NCI-H446 treated with DMSO at 0.1 percent for 48 hours (cell line): ENCODE results near the gene HEXD.
A peak's percentile ranks its signal among the peaks of the same experiment; 100 is the strongest.
"Not testable (repeated sequence)": the region's sequence is repeated elsewhere in the genome, so short reads cannot be mapped to it uniquely, and the experiment has no call there.

Experiments used
- DNase-seq: peaks from one replicate; lab custom pipeline; 2025; lab: John Stamatoyannopoulos, UW

The HEXD gene

DNA sequence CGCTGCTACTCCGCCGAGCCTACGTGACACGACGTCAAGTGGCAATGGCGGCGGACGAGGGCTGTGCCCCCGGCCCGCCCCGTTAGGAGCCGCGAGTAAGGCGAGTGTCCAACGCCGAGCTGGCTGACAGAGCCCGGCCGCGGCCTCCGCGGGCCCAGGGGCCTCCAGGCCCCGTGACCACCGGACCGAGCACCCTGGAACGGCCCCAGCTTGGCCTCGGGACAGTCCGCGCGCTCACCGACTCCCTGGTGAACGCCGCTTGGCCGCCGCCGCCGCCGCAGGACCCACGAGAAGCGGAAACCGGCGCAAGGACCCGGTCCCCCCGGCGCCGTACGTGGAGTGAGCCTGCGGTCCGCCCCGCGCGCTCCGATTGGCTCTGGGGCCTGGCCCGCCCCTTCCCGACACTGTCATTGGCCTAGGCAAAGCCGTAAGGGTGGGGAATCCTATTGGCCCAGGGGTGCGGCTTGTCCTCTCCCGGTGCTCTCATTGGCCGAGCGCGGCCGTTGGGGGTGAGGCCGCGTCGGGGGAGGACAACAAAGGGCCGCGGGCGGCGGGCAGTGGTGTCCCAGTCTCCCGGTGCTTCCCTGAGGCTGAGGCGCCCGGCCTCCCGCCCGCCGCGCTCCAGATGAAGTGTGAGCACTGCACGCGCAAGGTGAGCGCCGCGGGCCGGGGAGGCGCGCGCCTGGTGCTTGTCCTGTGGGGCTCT, 40.2 kb downstream of the HEXD start, which contains the start of gene NARF:
TSS of gene NARF (plus strand) at position 563 of the 706 bp plus-strand sequence. CDS start at position 626, 63 bp downstream.
- DNase-seq, result peak; percentile 99

DNA sequence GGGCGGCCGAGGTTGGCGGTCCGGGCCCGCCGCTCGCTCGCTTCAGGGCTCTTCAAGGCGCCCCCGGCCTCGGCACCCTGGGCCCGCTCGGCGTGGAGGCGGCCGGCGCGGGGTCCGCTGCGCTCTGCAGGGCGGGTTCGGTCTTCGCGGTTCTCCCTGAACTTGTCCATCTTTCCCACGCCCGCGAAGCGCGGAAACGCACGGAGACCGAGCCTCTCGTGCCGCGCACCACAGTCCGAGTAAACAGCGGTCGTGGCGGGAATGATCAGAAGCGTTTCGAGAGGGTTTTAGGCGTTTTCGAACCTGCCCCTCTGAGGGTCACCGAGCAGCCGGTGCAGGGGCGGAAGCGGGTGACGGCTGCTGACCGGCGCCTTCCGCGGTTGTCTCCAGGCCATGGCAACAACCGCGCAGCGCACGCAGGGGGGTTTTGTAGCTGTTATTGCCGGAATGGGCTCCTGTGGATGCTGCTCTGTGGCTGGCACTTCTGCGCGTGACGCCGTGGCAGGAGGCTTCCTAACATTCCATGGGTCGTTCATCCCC, 40.8 kb downstream of the HEXD start:
- DNase-seq, result no peak

DNA sequence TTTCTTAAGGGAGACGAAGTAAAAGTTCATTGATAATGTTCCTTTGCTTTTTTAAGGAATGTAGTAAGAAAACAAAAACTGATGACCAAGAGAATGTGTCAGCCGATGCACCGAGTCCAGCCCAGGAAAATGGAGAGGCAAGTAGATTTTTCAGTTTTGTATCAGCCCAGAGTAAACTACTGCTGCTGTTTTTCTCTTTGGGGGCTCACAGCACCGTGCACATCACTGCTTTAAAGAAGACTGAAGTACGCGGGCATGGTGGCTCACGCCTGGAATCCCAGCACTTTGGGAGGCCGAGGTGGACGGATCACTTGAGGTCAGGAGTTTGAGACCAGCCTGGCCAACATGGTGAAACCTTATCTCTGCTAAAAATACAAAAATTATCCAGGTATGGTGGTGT, 41.8 kb downstream of the HEXD start:
- not testable (repeated sequence) for DNase-seq

DNA sequence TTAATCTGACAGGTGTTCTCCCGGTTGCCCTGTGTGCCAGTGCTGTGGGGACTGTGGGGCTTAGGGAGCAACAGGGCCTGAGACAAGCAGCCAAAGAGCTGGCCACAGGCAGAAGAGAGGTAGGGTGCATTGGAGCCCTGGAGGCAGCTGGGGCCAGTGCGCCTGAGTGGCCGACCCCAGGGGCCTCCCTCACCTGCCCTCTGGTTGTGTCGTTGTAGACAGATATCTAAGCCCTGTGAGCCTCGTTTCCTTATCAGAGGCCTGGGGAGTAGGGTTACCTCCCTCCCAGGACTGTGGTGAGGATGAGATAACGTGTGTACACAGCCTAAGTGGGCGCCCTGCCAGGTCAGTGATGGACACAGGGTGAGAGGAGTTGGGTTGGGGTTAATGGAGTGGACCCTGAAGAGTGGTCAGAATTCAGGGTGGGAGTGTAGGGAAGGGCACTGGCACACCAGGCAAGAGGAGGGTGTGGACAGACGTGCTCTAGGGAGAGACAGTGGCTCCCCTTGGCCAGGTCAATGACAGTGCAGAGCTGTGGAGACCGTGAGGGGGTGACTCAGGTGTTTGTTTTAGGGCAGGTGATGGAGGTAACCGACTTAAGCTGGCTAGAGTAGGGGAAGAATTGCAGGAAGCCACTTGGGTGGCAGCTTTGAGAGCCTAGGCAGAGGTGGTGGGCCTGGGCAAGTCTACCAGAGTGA, 43.8 kb downstream of the HEXD start:
- no peak for DNase-seq

DNA sequence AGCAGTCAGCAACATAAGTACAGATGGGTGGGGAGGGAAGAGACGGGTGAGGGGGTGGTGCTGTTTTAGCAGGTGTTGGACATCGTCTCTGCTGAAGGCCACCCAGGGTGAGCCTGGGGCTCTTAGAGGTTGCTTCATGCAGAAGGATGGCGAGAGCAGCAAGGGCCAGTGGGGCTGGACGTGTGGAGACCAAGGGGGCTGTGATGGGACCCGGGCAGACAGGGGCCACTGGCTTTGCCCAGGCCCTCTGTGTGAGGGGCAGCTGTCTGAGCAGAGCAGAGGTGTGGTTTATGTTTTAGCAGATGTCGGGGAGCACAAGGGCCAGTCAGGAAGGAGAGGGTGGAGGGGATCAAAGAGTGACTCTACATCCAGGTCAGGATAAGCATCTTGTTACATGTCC, 45.2 kb downstream of the HEXD start:
- DNase-seq, result no peak

DNA sequence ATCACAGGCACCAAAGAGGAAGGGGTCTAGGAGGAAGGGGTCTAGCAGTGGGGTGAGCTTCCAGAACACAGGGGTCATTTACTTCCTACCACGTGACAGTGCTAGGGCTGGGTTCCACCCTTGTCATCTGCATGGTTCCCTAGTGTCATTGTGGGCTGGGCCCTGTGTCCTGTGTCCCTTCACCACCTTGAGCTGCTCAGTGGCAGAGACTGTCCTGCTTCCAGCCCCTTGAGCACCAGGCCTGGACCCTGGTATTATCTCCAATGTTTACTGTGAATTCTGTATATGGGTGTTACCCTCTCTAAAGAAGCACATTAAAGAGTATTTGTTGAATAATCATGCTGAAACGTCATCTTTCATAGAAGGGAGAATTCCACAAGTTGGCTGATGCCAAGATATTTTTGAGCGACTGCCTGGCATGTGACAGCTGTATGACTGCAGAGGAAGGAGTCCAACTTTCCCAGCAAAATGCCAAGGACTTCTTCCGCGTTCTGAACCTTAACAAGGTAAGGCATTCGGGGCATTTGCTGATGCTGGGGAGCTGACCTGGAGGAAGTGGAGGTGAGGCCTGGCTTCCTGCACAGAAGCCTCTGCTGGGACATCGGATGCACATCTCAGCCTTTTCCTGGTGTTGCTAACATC, 45.9 kb downstream of the HEXD start:
- no peak for DNase-seq

DNA sequence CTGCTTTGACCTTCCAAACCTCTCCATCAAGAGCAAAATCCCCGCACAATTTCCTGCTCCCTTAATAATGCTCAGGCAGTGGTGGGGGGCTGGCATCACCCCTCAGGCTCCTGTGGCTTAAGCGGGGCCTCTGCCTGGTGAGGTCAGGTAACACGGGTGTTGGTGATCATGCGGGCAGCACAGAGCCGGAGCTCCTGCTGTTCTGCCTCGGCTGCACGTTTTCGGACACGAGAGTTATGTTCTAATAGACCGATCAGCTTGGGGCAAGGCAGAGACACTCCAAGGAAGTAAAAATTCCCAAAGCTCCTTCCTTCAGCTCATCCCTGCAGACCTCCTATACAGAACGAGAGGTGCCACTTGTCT, 46.4 kb downstream of the HEXD start:
- no peak for DNase-seq

DNA sequence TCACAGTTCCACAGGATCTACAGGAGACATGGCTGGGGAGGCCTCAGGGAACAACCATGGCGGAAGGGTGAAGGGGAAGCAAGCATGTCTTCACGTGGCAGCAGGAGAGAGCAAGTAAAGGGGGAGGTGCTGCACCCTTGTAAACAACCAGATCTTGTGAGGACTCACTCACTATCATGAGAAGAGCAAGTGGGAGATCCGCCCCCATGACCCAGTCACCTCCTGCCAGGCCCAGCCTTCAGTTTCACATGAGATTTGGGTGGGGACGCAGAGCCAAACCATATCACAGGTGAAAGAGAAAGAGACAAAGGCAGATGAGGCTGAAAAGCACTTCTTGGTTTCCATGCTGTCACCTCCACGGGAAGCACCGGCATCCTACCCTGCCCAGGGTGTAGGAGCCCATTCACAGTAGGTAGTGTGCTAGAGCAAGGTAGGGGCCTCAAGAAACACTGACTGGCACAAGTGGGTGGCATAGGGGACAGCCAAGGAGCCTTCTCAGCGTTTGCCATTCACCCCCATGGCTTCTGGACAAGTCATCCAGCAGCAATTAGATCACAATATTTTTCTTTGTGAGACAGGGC, 47.0 kb downstream of the HEXD start:
- DNase-seq, result no peak

DNA sequence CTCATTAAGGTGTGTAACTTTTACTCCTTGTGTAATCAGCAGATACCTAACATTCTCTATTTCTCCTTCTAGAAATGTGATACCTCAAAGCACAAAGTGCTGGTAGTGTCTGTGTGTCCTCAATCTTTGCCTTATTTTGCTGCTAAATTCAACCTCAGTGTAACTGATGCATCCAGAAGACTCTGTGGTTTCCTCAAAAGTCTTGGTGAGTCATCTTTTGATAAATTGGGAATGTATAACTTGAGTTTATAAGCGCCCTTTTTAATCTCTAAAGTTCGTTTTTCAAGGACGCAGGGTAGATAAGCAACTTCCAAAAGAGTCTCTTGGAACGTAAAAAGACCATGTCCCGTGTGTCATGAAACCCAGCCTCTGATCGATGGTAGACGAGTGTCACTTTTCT, 50.5 kb downstream of the HEXD start:
- no peak for DNase-seq

DNA sequence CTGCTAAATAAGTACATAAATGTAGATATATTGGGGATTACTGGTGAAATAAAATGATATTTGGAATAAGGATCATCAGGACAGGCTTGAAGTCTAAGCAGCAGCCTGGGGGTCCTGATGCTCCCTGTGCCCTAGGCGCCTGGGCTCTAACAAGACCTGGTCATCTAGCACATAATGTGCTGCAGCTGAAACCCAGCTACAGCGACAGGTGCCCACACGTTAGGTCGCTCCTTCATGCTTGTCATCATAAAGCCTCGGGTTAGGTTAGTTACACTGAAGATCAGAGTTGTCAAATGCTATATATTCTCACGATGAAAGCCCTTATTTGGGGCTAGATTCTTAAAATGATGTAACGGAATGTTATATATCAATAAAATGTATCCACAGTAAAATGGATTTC, 51.9 kb downstream of the HEXD start:
- DNase-seq, result no peak

DNA sequence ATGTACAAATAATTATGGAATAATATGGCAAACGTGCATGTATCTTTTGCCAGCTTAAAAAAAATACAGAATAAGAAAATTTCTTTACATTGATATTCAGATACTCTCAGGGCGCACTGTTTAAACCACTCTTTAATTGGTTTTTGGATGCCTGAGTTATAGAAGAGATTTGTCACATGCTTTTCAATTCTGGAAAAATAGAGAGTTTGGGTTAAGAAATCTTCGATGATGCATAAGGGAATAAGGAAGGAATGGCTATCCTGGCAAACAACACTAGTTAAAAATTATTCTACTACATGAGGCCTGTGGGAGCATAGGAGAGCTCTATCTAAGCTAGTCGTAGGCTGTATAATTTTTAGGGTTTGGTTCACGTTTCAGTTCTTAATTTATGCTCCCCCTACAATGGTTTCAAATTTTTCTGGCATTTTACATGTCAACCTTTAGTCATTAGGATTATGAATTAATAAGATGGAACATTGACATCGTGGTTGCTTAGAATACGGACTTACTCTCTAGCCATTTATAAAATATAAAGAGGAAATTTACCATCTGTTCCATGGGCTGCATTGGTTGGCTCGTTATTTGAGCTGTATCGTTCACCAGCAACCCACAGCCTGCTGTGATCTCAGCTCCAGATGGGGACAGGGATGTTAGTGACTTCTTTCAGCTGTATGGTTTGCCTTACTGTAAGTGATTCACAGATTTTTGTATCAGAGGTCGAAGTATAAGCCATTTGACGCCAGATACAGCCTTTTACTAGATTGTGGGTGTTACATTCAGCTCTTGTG, 56.3 kb downstream of the HEXD start:
- no peak for DNase-seq

DNA sequence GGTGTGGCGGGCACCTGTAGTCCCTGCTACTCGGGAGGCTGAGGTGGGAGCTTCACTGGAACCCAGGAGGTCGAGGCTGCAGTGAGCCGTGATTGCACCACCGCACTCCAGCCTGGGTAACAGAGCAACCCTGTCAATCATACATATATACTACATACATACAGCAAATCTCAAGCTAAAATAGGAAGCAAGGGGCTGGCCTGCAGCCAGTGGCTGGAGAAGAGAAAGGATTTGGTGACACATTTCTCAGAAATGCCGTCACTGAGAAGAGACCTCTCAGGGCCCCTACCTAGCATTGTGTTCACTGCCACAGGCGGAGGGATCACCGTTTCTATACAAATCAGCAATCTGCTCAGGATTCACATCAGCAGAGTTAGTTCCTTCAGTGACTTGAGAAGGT, 57.3 kb downstream of the HEXD start:
- DNase-seq, result no peak

DNA sequence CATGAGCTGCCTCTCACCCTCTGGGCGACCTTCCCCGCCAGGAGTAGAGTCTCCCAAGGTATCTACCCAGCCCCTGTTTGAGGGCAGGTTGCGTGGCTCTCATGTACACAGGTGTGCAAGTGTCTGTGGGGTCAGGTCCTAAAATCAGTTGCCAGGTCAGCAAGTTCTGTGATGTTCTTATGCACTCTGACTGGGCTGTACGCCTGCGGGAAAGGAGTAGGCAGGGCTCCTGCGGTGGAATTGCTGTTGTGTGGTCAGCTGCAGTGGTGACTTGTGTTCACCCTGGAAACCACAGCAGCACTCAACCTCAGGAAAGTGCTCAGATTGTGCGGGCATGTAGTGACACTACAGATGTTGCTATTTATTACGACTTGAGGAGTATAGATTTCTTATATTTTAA, 59.8 kb downstream of the HEXD start:
- no peak for DNase-seq

DNA sequence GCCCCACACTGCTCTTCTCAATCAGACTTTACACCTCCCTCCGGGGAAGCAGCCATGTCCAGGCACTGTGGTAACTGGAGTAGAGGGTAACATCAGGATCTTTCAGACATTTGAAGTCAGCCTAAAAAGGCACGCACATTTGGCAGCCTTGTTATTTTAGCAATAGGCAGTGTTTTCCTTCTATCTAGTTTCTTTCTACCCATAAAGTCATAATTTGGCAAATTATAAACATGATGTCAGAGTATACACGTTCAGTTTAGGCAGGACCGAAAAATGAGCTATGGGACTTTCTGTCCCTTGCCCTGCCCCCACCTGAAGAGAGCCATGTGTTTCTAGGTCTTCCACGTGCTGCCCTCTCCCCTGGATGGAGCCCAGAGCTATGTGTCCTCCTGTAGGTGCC, 61.5 kb downstream of the HEXD start:
- DNase-seq, result no peak

DNA sequence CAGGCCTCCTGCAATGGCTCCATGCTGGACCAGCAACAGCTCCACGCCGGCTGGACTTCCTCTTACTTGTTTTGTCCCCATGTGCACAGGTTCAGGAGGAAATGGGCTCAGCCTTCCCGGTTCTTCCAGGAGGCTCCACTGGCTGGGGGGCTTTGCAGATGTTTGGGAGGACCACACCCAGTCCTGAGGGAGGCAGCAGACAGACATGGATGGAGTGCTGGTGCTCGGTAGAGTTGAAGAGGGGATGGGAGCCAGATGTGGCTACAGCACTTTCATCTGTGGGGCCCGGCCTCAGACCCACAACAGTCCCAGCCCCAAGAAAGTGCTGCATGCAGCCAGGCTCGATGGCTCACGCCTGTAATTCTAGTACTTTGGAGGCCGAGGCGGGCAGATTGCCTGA, 62.2 kb downstream of the HEXD start:
- DNase-seq, result no peak

DNA sequence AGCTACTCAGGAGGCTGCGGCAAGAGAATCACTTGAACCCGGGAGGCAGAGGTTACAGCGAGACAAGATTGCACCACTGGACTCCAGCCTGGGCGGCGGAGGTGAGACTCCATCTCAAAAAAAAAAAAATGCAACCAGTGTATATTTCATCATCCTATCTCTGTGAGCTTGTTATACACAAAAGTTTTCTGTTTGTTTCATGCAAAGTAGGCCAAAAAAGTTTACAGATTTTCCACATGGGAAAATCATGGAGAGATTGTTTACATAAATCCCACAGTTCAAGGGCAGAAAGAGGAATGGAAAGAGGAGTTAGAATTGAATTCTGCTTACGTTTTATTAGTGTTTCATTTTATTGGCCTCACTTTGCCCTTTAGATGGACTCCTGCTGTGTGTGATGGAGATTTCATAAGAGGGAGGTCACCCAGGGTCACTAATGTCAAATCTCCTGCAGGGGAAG, 65.1 kb downstream of the HEXD start:
- DNase-seq, result no peak

DNA sequence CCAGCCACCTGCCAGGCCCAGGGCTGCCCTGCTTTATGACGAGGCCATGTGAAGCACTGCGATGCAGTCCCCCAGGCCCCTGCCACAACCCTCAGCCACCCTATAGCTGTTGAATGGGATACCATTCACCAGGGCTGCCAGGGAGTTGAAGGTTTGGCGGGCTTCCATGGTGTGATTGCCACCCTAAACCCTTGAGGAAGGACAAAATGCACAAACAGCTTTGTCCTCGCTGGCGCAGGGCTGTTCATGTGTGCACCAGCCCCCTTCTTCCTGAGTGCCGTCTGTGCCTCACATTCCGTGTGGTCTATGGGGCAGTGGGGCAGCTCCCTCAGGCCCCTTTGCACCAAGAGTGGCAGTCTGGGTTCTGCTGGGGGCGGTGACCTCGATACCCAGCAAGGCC, 65.7 kb downstream of the HEXD start:
- DNase-seq, result no peak

DNA sequence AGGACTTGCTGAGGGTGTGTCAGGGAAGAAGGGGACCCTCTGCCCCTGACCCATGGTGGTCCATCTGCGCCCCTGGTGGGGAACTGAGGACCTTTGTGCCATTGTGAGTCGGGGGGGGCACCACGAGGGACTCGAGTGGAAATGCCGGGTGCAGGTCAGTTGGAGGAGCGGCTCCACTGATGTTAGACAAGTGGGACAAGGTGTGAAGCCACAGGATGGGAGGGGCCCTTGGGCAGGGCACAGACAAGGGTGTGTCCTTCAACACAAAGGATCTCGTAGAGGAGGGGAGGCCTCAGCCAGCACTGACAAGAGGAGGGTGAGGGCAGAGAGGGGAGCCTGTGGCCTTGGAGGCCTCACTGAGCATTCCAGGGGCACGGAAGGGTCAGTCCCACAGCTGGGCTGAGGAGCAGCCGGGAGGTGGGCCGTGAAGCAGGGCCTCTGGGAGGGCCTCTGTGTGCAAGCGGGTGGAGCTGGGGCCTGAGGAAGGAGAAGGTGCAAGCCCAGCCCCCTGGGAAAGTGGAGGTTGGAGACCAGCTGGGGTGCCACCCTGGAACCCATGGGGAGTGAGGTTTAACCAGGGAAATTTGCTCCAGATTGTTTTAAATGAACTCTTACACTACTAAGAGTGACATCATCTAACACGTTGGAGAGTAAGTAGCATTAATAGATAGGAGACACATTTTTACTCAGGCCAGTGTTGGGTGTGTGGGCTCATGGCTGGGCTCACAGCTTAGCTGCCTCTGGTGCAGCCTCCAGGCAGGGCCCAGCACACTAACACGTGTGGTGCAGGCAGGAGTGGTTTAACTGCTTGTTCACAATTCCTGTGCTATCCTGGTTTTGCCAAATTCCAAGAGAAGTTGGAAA, 68.3 kb downstream of the HEXD start:
- no peak for DNase-seq

DNA sequence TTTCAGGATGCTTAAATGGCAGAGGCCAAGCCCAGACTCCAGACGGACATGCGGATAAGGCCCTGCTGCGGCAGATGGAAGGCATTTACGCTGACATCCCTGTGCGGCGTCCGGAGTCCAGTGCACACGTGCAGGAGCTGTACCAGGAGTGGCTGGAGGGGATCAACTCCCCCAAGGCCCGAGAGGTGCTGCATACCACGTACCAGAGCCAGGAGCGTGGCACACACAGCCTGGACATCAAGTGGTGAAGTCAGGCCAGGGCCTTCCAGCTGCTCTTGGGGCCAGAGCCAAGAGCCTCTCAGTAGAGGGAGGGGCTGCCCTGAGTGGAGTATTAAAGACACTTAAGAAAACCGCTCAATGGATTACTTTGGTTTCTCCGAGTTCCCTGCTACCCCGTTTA, 69.8 kb downstream of the HEXD start:
- no peak for DNase-seq

DNA sequence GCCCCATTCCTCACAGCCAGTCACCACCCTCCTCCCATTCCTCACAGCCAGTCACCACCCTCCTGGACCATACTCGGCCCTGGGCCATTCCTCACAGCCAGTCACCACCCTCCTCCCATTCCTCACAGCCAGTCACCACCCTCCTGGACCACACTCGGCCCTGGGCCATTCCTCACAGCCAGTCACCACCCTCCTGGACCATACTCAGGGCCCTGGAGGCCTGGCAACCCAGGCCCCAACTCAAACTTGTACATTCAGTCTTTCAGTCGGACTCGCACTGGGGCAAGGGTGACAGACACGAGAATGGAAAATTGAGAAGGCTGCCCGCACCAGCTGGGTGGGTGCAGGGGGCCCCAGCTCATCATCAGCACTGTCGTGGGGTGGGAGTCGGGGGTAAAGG, 71.0 kb downstream of the HEXD start:
- no peak for DNase-seq
